ENCODE measurements around the gene DAB2IP.

Gene DAB2IP

GRCh38 chr9:121748074-121748473, 96.6 kb downstream of the DAB2IP start:
- TF ChIP-seq CTCF (IDR thresholded peaks at IDR 0.05; ENCODE audit: extremely low read depth, insufficient read depth, missing control alignments), result no peak
- in situ Hi-C loops (cut with MboI; ENCODE audit: low pct_unique_long_range_greater_than_20kb, low sequenced_read_pairs, unreplicated experiment), result no loop called here
- DNase-seq (ENCODE audit: low spot score), result no peak

GRCh38 chr9:121748727-121749423, 97.4 kb downstream of the DAB2IP start:
- no peak for DNase-seq (ENCODE audit: low spot score)
- in situ Hi-C loops (cut with MboI; ENCODE audit: low pct_unique_long_range_greater_than_20kb, low sequenced_read_pairs, unreplicated experiment), result no loop called here

GRCh38 chr9:121749614-121750013, 98.2 kb downstream of the DAB2IP start:
- TF ChIP-seq CTCF (IDR thresholded peaks at IDR 0.05; ENCODE audit: extremely low read depth, insufficient read depth, missing control alignments), result no peak
- DNase-seq (ENCODE audit: low spot score), result no peak
- in situ Hi-C loops (cut with MboI; ENCODE audit: low pct_unique_long_range_greater_than_20kb, low sequenced_read_pairs, unreplicated experiment), result no loop called here

More at GRCh38 chr9:121748727-121749423, 97.4 kb downstream of the DAB2IP start:
- no peak for TF ChIP-seq CTCF (IDR thresholded peaks at IDR 0.05; ENCODE audit: extremely low read depth, insufficient read depth, missing control alignments)

- no peak for TF ChIP-seq CTCF (IDR thresholded peaks at IDR 0.05; ENCODE audit: extremely low read depth, insufficient read depth, missing control alignments)
- no peak for DNase-seq (ENCODE audit: low spot score)
- in situ Hi-C loops (cut with MboI; ENCODE audit: low pct_unique_long_range_greater_than_20kb, low sequenced_read_pairs, unreplicated experiment), result no loop called here
These were observed 98.9 kb downstream of the DAB2IP start for GRCh38 chr9:121750259-121750714.

- no peak for DNase-seq (ENCODE audit: low spot score)
- in situ Hi-C loops (cut with MboI; ENCODE audit: low pct_unique_long_range_greater_than_20kb, low sequenced_read_pairs, unreplicated experiment), result no loop called here
- no peak for TF ChIP-seq CTCF (IDR thresholded peaks at IDR 0.05; ENCODE audit: extremely low read depth, insufficient read depth, missing control alignments)
These were observed 99.5 kb downstream of the DAB2IP start for GRCh38 chr9:121750715-121751623.

GRCh38 chr9:121751686-121752445, 100.4 kb downstream of the DAB2IP start:
- TF ChIP-seq CTCF (IDR thresholded peaks at IDR 0.05; ENCODE audit: extremely low read depth, insufficient read depth, missing control alignments), result no peak
- in situ Hi-C loops (cut with MboI; ENCODE audit: low pct_unique_long_range_greater_than_20kb, low sequenced_read_pairs, unreplicated experiment), result no loop called here
- DNase-seq (ENCODE audit: low spot score), result no peak

Measured in GM13977 (cell line).